SH-SY5Y (cell line): ENCODE results near the gene RIIAD1.

Experiments
- GATA2 ChIP-seq: IDR thresholded peaks from 2 replicates; pipeline ENCODE4 v1.6.1; 2011; ENCODE audit warnings: mild to moderate bottlenecking, low read depth, low read length
- GATA3 ChIP-seq: IDR thresholded peaks from 2 replicates; pipeline ENCODE4 v1.6.1; 2011; ENCODE audit warnings: low read depth, mild to moderate bottlenecking, low read length, moderate library complexity

DNA sequence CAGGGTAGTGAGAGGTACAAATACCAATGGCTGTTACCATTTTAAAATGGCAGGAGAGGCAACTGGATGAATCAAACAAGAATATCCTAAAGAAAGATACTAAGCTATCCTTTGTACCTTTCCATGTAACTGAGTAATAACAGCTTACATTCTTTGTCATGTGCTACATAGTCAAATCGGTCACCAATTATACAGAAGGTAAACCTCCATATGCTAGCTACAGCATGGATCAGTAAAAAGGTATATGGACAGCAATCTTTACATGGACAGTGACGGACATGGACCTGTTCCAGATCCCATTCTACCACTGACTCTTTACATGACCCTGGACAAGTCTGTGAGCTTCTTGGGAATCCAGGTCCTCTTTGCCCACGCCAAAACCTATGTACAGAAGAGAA is 55.3 kb downstream of the RIIAD1 start:
- TF ChIP-seq GATA2 = no peak
- TF ChIP-seq GATA3 = no peak
